Middle frontal gyrus (tissue), 1 donor: Measurements from ENCODE around the gene COLGALT1.
A peak's percentile ranks its signal among the peaks of the same experiment; 100 is the strongest.

ENCODE experiments used
- DNase-seq: peaks from one replicate; pipeline ENCODE4 v3.0.0-alpha.2; 2015; ENCODE audit warnings: low spot score; ENCODE audit errors: extremely low spot score

COLGALT1 gene

GRCh38 chr19:17598953-17599352, 43.5 kb downstream of the COLGALT1 start:
- DNase-seq, result no peak

DNA sequence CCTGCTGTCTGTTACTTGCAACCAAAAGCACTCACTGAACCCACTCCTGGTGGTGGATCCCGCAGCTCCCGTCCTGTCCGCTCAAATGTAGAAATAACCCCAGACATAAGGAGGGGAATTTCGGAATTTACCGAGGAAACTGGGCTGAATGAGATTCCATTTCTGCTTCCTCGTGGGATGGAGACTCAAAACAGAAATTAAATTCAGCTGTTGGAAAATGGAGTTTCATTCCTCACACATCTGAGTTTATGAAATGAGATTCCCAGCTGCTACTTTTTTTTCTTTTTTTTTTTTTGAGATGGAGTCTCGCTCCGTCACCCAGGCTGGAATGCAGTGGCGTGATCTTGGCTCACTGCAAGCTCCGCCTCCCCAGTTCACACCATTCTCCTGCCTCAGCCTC, 44.3 kb downstream of the COLGALT1 start:
- no peak for DNase-seq

DNA sequence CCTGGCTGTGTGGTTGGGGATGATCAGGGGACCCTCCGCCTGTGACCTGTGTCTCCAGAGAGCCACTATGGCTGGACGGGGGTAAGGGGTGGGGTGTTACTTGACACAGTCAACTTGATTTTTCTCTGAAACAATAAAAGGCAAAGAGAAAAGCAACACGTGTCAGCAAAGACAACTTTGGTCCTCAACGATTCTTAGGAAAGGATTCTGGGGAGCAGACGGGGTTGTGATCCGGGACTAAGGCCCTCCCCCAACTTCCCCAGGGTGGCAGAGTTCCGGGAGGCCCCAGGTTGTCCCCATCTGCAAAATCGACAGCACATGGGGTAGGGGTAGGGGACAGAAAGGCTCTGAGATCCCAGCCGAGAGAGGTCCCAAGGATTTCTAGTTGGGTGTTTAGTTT, 46.2 kb downstream of the COLGALT1 start:
- DNase-seq, result no peak

DNA sequence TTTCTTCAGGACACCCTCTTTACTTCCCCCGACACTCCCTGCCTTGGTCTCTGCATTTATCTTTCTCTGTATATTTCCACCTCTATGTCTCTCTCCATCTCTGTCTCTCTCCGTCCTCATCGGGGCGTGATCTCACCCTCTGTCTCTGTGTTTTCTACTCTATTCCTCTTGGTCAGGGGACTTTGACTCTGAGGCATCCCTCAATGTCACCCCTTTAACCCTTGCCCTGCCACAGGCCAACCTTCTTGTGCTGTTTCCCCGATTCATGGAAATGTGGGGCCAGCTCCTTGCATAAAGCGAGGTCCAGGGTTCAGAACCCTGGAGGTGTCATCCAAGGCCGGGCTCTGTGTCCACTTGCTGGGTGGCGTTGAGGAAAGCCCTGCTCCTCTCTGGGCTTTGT, 46.8 kb downstream of the COLGALT1 start:
- DNase-seq, result no peak

- no peak for DNase-seq
Observed at GRCh38 chr19:17602872-17603510, 47.5 kb downstream of the COLGALT1 start.

GRCh38 chr19:17604372-17605025, 49.0 kb downstream of the COLGALT1 start:
- no peak for DNase-seq

DNA sequence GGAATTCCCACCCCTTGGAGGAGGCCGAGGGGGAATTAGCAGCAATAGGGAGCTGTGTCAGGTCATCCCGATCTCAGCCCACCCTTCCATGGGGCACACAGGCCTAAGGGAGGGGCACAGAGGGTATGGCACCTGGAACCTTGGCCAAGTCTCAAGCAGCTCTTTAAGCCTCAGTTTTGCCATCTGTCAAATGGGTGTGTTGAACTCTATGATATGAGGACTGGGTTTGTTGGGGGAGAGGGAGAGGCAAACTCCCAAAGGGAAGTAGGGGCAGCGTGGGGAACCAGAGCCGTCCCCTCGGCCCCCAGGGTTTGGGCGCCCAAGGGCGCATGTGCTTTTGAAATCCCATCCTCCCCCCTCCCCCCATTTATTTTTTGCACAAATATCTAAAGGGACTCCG, 49.7 kb downstream of the COLGALT1 start:
- DNase-seq, result no peak

GRCh38 chr19:17605761-17606589, 50.5 kb downstream of the COLGALT1 start:
- DNase-seq, result peak; percentile 9

DNA sequence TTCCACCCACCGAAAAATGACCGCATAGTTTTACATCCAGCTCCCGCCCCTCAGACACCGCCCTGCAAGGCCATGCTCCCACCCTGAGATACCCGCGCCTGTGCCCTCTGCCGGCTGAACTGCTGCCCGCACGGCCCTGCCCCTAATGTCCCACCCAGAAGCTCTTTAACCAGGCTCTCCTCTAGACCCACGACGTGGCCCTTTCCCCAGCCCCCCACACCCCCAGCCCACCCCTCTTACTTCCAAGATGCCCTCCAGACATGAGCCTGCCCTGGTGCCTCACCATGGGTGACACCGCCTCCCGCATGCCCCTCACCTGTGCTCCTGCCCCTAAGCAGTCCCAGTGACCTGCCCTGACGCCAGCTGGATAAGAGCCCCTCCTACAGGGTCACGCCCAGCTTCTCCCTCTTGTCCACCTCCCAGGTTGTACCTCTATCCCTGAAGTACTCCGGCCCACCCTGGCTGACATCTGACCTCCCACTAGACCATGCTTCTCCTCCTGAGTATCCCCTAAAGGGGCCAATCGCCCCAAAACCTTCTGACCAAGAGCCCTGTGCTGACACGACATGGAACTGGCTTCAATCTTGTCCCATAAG, 51.2 kb downstream of the COLGALT1 start:
- DNase-seq, result no peak

DNA sequence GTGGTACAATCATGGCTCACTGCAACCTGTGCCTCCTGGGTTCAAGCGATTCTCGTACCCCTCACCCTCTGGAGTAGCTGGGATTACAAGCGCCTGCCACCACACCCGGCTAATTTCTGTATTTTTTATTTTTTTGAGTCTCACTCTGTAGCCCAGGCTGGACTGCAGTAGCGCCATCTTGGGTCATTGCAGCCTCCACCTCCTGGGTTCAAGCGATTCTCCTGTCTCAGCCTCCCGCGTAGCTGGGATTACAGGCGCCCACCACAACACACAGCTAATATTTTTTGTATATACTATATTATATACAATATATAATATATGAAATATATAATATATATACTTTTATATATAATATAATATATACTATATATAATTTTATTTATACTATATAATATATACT, 52.5 kb downstream of the COLGALT1 start:
- DNase-seq, result no peak

DNA sequence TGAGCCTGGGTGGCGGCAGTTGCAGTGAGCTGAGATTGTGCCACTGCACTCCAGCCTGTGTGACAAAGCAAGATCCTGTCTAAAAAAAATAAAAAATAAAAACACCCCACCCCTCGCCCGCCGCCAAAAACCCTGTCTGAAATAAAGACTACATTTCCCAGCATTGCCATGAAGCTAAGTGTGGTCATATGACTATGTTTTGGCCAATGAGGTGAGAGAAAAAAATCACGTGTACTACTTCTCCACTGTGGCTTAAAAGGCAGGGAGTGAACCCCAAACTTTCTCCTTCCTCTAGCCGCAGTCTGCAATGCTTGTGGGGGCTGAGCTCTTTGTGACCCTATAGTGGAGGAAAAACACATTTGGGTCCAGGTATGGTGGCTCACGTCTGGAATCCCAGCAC, 54.9 kb downstream of the COLGALT1 start:
- no peak for DNase-seq

- no peak for DNase-seq
Observed at GRCh38 chr19:17611462-17612244, 56.2 kb downstream of the COLGALT1 start.

GRCh38 chr19:17614476-17614875, 59.0 kb downstream of the COLGALT1 start:
- no peak for DNase-seq

DNA sequence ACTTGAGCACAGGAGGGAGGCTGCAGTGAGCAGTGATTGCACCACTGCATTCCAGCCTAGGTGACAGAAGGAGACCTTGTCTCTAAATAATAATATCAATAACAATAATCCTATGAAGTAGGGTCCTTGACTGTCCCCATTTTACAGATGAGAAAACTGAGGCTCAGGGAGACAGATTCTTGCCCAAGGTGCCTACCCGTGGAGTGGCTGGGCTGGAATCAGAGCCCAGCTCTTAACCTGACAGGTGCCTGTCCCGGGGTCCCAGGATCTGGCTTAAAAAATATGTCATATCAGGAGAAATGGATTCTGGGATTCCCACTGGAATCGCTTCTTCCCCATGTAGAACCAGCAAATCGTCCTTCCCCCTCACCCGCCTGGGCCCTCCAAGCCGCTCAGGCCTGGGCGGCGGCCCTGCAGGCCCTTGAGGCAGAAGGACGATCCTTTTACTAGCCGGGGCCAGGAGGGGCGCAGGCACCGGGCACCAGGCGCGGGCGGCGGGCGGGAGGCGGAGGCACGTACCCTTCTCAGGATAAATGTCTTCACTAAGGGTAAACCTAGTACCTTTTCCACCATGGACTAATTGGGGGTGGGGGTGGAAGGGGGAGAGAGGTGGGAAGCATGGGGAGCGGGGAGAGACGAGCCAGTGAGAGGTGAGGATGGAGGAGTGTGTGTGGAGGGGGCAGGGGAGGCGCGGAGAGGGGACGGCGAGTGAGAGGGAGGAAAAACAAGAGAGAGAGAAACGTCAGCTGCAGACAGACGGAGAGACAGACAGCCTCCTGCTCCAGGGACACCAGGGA, 60.6 kb downstream of the COLGALT1 start:
- no peak for DNase-seq

- no peak for DNase-seq
Observed at GRCh38 chr19:17616686-17616960, 61.2 kb downstream of the COLGALT1 start.

GRCh38 chr19:17616961-17617806, 61.7 kb downstream of the COLGALT1 start:
- DNase-seq, result no peak

DNA sequence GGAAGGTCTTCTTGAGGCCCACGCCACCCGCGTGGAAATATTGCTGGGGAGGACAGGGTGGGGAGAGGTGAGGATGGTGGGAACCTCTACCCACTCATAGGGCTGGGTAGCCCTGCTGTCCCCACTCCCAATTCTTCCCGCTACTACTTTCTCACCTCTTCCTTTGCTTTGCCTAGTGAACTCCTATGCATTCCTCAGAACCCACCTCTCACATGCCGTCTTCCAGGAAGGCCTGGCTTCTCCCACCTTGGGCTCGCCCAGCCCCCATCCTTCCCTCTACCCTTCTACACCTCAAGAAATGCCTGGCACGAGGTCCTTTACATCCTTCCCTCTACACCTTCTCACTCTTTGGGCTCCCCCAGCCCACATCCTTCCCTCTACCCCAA, 62.4 kb downstream of the COLGALT1 start:
- DNase-seq, result no peak

GRCh38 chr19:17618281-17618903, 62.9 kb downstream of the COLGALT1 start:
- DNase-seq, result no peak

DNA sequence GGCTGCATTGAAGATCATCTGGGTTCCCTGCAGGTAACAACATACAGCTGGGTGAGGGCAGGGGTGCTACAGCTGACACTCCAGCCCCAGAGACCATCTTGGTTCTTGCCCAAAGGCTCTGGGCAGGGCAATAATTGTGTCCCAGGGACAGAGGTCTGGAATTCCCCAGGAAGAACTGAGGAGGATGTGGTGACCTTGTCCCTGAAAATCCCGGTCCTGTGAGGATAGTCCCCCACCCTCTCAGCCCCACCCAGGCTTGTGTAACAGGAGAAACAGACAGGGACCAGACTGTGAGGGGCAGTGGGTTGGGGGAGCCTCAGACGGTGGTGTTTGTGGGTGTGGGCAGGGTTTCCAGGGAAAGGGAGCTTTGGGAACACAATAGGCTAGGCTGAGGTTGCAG, 63.5 kb downstream of the COLGALT1 start:
- no peak for DNase-seq
